Natural killer cell treated with Interleukin-12 subunit alpha and Interleukin-12 subunit beta and Interleukin-15 and Interleukin-18, amount 100 ng/mL, for 72 hours (primary cell): Measurements from ENCODE around the gene SLC6A6. TPM values are rescaled to one million over a fixed set of nuclear protein-coding genes. Genes with fewer than 3 reads are reported as not detected.

Experiments
- ATAC-seq, 2 donors: fragments of 150-1000 bp; cut with Tn5 transposase in 1 of 2; sonication (Bioruptor Pico), chemical (Tn5 transposase) in 1 of 2; 2 replicates each; pipeline ENCODE4 v1.10.0; 2021
- DNase-seq: peaks from one replicate; pipeline ENCODE4 v3.0.0; 2022; ENCODE audit warnings: low spot score
- H3K27ac Mint-ChIP-seq, 2 donors: 1 replicate in 1 of 2; 2 replicates in 1 of 2; pipeline ENCODE4 v1.8.0; 2022; ENCODE audit warnings: mixed read lengths in 2 of 2, mild to moderate bottlenecking in 1 of 2, moderate library complexity in 1 of 2
- H3K27me3 Mint-ChIP-seq, 2 donors: 1 replicate in 1 of 2; 2 replicates in 1 of 2; pipeline ENCODE4 v1.8.0; 2022; ENCODE audit warnings: mixed read lengths in 2 of 2
- H3K36me3 Mint-ChIP-seq: one replicate; pipeline ENCODE4 v1.8.0; 2022; ENCODE audit warnings: mixed read lengths
- H3K4me1 Mint-ChIP-seq, 2 donors: 1 replicate in 1 of 2; 2 replicates in 1 of 2; pipeline ENCODE4 v1.8.0; 2022; ENCODE audit warnings: low read depth in 2 of 2, mixed read lengths in 2 of 2, mild to moderate bottlenecking in 1 of 2
- H3K4me3 Mint-ChIP-seq: one replicate; pipeline ENCODE4 v1.8.0; 2022; ENCODE audit warnings: mixed read lengths
- H3K9me3 Mint-ChIP-seq: 2 replicates; pipeline ENCODE4 v1.8.0; 2022; ENCODE audit warnings: mixed read lengths
- total RNA-seq, 2 donors: library from RNA; stranded (reverse); gene quantifications; one replicate each; pipeline ENCODE4 v1.2.3, GENCODE V29; 2022

Gene SLC6A6
- 10 to 100 TPM; 20.4 to 56.7 TPM for total RNA-seq

DNA sequence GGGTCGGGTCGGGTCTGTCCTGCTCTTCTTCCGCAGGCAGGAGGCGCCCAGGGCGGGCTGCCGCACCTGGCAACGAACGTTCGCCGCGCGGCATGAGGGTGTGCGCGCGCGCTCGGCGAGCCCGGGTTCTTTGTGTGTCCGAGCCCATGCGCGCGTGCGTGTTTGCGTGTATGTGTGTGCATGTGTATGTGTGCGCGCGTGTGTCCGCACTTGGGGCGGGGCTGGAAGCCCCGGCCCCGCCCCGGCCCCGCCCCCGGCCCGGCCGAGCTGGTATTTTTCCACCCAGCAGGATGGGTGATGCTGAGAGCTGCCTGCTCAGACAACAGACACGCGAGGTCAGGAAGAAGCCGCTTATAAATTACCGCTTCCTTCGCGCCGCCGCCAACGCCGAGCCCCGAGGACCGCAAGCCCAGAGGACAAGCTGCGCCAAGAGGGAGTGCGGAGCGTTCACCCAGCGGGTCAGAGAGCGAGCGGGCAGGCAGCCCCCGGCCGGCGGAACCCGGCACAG is at the start of gene SLC6A6:
Gene SLC6A6 (plus strand): TSS at position 303 of the 508 bp plus-strand sequence. CDS start 41,029 bp downstream, outside the sequence.
- ATAC-seq: peak; percentile 87 to 92
- Mint-ChIP-seq H3K36me3 (no peaks in the 10 kb centered on the region), H3K27me3 (no peaks in the 10 kb centered on the region), H3K4me1 (peaks cover 26 to 37% of the 10 kb centered on the region in 2 donors), H3K27ac (peak within 1 kb of the TSS; percentile 88 to 89), H3K4me3 (peak within 1 kb of the TSS; percentile 100), H3K9me3 (no peaks in the 10 kb centered on the region)
- peak; percentile 91 for DNase-seq

DNA sequence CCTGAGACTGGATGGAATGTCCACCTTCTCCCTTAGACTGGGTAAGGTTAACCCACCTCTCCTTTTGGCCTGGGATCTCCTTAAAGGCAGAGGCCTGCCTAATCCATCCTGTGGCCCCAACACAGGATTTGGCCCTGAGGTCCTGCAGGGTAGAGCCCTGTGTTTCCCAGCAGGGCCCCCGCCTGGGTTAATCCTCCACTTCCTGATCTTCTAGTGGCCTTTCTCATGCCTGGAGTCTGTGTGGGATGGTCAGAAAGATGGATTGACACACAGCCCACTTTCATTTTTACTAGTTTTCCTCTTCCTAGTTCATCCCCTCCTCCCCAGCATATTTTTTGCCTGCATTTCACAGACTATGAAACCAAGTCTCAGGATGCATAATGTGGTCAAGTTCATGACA is 48.9 kb upstream of the SLC6A6 start:
- H3K27ac Mint-ChIP-seq: no peak overlapping the region
- H3K36me3 Mint-ChIP-seq: no peaks in the 10 kb centered on the region
- no peaks in the 10 kb centered on the region for H3K4me1 Mint-ChIP-seq
- H3K4me3 Mint-ChIP-seq: no peak overlapping the region
- peaks cover 4% of the 10 kb centered on the region in 2 donors for H3K27me3 Mint-ChIP-seq
- DNase-seq (no peak), ATAC-seq (no peak)
- no peaks in the 10 kb centered on the region for H3K9me3 Mint-ChIP-seq

DNA sequence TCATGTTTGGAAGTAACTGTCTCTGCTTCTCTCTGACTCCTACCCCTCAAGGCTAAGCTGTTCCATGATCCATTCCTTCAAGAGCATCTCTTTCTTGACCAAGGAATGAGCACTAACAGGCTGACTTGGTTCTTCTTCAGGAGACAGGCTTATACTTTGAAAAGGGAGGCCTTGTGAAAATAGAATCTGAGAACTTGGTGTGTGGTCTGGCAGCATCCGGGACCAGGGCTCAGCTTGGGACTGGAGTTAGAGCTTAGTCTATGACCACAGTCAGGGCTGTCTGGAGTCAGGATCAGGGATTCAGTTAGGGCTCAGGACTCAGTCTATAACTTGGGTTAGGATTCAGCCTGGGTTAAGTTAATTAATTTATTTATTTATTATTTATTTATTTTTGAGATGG is 44.9 kb upstream of the SLC6A6 start:
- Mint-ChIP-seq H3K9me3 (no peaks in the 10 kb centered on the region), H3K27ac (no peak overlapping the region), H3K4me3 (no peak overlapping the region), H3K36me3 (no peaks in the 10 kb centered on the region), H3K4me1 (no peaks in the 10 kb centered on the region), H3K27me3 (peaks cover 0 to 3% of the 10 kb centered on the region in 2 donors)
- ATAC-seq (no peak), DNase-seq (no peak)

DNA sequence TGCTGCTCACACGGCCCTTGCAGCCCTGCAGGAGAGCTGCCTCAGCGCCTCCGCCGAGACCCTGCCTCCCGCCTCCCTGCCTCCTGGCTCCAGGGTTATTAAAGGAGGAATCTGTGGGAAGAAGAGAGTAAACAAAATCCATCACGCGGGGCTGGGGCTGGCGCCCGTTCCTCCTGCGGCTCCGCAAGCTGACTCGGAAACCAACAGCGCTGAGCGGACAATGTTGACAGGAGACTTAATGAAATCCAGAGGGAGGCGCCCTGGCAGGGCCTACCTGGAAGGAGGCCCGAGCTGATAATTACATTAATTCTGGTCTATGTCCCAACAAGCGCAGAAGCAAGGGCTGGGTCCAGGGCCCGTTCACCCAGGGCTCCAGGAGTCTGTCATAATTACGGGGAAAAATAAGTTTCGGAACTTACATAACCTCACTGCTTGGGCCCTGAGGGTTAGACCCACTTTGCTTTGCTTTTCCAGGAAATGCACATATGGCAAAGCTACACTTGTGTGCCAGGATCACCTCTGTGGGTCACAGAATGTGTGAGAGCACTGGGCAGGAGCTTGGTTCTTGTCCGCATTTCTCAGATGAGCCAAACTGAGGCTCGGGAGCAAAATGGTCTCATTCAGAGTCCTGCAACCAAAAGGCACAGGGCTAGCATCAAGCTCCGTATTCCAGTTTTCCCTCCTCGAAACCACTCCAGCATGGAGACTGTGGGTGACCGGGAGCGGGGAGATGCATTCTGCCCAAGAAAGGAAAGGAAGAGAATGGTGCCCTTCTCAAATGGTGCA is 43.8 kb upstream of the SLC6A6 start:
- Mint-ChIP-seq H3K9me3 (no peaks in the 10 kb centered on the region), H3K36me3 (no peaks in the 10 kb centered on the region), H3K27me3 (peaks cover 0 to 6% of the 10 kb centered on the region in 2 donors), H3K4me3 (no peak overlapping the region), H3K27ac (no peak overlapping the region), H3K4me1 (no peaks in the 10 kb centered on the region)
- DNase-seq (no peak), ATAC-seq (no peak)

DNA sequence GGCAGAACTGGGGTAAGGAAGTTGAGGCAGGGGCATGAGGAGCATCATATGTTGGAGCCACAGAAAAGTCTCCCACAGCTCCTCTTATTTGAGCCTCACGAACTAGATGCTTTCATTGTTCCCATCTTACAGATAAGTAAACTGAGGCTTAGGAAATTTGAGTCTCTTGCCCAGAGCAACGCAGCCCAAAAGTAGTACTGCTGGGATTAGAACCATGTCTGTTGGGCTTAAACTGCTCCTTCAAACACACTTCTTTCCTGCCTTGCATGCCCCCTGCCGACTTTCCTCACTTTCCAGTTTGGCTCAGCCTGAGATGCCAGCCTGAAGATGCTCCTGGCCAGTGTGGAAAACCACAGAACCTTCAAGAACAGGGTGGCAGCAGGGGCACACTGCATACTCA is 43.1 kb upstream of the SLC6A6 start:
- Mint-ChIP-seq H3K4me3 (no peak overlapping the region), H3K9me3 (no peaks in the 10 kb centered on the region), H3K4me1 (no peaks in the 10 kb centered on the region), H3K27me3 (peaks cover 0 to 6% of the 10 kb centered on the region in 2 donors), H3K27ac (no peak overlapping the region), H3K36me3 (no peaks in the 10 kb centered on the region)
- ATAC-seq (no peak), DNase-seq (no peak)

DNA sequence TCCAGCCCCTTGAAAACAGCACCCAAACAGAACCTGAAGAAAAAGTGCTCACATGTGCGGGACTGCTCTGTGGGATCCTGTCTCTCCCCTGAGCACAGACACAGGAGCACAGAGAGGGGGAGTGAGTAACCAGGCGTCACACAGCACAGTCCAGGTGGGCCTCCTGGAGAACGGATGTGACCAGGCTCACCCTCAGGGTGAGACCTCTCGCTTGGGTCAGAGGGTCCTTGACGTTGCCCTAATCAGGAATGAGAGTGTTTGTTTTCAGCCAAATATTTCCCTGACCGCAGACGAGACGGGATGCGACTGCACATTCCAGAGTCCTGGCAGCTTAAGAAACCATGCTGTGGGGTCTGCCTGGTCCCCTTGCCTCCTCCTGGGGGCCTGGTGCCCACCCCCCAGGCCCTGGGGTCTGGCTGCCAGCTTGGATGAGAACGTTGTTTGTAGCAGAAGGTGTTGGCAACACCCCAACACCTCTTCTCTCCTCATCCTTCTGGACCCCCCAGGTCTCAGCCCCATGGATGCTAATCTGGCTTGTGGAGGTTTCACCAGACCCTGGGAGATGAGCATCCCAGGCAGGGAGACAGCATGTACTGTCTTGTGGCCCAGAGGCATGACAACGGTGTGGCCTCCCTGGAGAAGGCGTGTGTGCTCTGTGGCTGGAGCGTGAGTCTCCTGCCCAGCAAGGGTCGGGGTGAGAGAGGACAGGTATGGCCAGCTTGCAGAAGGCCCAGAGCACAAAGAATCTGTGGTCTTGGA is 42.1 kb upstream of the SLC6A6 start:
- Mint-ChIP-seq H3K27me3 (peaks cover 0 to 10% of the 10 kb centered on the region in 2 donors), H3K27ac (no peak overlapping the region), H3K36me3 (no peaks in the 10 kb centered on the region), H3K4me1 (no peaks in the 10 kb centered on the region), H3K4me3 (no peak overlapping the region), H3K9me3 (no peaks in the 10 kb centered on the region)
- ATAC-seq: no peak
- no peak for DNase-seq

DNA sequence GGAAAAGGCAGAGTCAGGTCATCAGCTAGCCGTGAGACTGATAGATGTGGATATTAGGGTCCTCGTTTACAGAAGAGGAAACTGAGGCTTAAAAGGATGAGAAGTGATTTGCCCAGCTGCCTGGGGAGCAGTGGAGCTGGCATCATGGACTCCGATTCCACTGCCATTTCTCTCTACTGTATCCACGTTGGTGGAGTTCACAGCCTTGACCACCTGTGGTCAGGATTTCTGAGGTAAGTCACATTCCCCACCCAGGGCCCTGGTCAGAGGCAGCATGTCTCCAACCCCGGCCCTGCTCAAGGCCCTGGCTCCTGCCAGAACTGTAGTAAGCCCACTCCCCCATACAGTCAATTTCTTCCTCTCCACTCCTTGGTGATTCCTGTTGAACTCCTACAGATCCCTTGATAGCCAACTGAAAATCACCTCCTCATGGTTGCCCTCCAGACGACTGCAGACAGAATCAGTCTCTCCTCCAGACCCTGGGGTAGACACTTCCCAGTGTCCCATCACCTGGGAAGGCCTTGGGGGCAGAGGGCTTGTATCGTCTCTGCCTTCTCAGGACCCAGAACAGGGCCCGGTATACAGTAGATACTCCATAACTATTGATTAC is 41.2 kb upstream of the SLC6A6 start:
- no peak for ATAC-seq
- H3K4me1 Mint-ChIP-seq: no peaks in the 10 kb centered on the region
- no peak for DNase-seq
- H3K36me3 Mint-ChIP-seq: no peaks in the 10 kb centered on the region
- H3K27ac Mint-ChIP-seq: no peak overlapping the region
- no peak overlapping the region for H3K4me3 Mint-ChIP-seq
- H3K9me3 Mint-ChIP-seq: no peaks in the 10 kb centered on the region
- H3K27me3 Mint-ChIP-seq: peaks cover 0 to 10% of the 10 kb centered on the region in 2 donors

DNA sequence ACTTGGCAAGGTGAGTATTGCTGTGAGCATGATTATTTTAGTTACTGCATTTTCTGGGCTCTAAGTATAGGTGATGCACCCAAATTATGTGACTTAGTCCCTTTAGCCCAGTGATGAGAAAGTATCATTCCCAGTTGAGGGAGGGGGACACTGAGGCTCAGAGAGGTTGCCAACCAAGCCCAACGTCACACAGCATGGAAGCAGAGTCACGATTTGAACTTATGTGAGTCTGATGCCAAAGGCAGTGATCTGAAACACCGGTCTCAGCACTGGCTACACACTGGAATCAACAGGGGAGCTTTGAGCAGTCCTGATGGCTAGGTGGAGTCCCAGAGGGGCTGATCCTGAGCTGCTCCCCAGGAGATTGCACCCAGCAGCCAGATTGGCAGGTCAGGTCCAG is 39.5 kb upstream of the SLC6A6 start:
- Mint-ChIP-seq H3K27ac (no peak overlapping the region), H3K9me3 (no peaks in the 10 kb centered on the region), H3K36me3 (no peaks in the 10 kb centered on the region), H3K4me1 (no peaks in the 10 kb centered on the region), H3K4me3 (no peak overlapping the region), H3K27me3 (peaks cover 8 to 18% of the 10 kb centered on the region in 2 donors)
- DNase-seq (no peak), ATAC-seq (no peak)

DNA sequence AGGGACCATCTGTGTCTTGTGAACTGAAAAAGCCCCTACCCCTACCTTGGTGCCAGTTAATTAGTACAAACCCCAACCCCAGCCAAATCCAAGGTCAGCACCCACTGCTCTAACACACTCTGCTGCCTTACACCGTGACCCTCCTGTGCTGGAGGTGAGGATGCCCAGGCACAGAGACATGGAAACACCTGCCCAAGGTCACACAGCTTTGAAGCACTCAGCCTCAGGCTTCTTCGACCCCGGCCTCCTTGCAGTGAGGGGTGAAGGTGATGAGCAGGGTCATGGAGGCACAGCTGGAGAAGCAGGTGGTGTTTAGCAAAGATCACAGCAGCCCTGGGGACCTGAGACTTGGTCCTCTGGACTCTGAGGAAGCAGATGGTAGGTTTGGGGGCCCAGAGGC is 39.0 kb upstream of the SLC6A6 start:
- no peaks in the 10 kb centered on the region for H3K4me1 Mint-ChIP-seq
- no peak overlapping the region for H3K27ac Mint-ChIP-seq
- H3K9me3 Mint-ChIP-seq: no peaks in the 10 kb centered on the region
- H3K4me3 Mint-ChIP-seq: no peak overlapping the region
- H3K27me3 Mint-ChIP-seq: peaks cover 8 to 18% of the 10 kb centered on the region in 2 donors
- ATAC-seq (no peak), DNase-seq (no peak)
- no peaks in the 10 kb centered on the region for H3K36me3 Mint-ChIP-seq

DNA sequence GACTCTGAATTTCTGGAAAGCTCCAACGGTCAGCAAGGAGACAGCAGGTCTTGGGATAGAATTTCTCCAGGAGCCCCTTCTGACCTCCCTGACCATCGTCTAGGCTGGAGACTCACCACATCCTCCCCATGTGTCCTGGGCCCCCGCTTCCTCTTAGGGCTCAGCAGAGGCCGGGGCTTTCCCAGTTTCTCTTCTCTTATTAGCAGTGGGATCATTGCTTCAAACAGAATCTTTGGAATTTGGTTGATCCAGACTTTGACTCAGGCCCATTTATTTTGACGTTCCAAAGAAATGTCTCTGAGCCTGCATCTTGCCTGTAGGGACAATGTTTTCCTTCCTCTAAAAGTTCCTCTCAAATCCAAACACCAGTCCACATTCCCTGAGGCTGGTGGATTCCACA is 38.4 kb upstream of the SLC6A6 start:
- H3K9me3 Mint-ChIP-seq: no peaks in the 10 kb centered on the region
- no peaks in the 10 kb centered on the region for H3K4me1 Mint-ChIP-seq
- no peak for ATAC-seq

DNA sequence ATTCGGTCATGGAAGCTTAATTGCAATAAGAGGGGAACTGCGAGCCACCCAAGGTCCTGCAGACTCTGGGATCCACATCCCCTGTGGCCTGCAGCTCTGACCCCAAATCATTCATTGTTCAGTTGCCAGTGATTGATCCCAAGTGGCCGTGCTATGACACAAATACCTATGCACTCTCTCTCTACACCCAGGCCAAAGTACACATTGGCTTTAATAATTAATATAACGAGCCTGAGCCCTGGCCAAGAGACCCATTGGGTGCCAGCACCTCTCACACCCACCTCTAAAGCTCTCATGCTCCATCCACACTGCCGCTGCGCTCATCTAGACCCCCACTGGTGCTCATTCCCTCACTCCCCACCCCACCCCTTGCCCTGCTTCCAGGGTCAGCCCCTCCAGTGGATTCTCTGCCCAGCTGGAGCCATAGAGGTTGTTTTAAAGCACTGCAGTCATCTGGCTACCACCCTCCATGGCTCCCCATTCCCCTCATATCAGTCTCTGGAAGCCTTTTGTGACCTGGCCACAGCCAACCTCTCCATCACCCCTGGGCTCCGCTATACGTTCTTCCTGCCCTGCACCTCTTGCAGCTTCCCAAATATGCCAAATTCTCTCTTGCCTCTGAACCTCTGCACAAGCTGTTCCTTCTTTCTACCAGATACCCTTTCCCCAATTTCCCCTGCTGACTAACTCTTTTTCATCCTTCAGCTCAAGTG is 37.7 kb upstream of the SLC6A6 start:
- Mint-ChIP-seq H3K4me3 (no peak overlapping the region), H3K27me3 (peaks cover 8 to 17% of the 10 kb centered on the region in 2 donors), H3K4me1 (no peaks in the 10 kb centered on the region), H3K36me3 (no peaks in the 10 kb centered on the region), H3K9me3 (no peaks in the 10 kb centered on the region), H3K27ac (no peak overlapping the region)
- no peak for ATAC-seq
- DNase-seq: no peak

More for the DNA sequence above, 38.4 kb upstream of the SLC6A6 start:
- DNase-seq: no peak
- Mint-ChIP-seq H3K27me3 (peaks cover 8 to 17% of the 10 kb centered on the region in 2 donors), H3K4me3 (no peak overlapping the region), H3K27ac (no peak overlapping the region), H3K36me3 (no peaks in the 10 kb centered on the region)

DNA sequence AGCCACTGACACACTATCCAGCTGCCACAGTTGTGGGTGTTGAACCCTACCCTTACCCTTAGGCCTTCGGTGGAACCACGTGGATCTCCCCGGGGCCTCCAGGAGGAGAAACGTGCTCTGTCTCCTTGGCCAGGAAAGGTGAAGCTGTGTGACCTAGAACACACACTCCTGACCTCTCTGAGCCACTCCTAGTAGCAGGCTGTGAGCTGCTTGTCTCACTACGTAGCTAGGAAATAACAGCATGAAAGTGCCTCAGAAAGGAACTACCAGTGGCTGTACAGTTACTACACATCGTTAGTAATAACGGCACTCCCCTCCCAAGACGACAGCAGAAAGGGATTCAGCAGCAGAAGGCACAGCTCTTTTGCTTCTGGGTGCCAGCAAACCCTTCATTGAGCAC is 36.2 kb upstream of the SLC6A6 start:
- peaks cover 8 to 17% of the 10 kb centered on the region in 2 donors for H3K27me3 Mint-ChIP-seq
- no peaks in the 10 kb centered on the region for H3K4me1 Mint-ChIP-seq
- no peak for DNase-seq
- H3K9me3 Mint-ChIP-seq: no peaks in the 10 kb centered on the region
- ATAC-seq: no peak
- H3K4me3 Mint-ChIP-seq: no peak overlapping the region
- no peak overlapping the region for H3K27ac Mint-ChIP-seq
- no peaks in the 10 kb centered on the region for H3K36me3 Mint-ChIP-seq
